ENCODE results near the gene ITGB6. TPM values are rescaled to one million over a fixed set of nuclear protein-coding genes. Genes with fewer than 3 reads are reported as not detected.

Gene ITGB6
- total RNA-seq, 4 donors from 2014 or later: 0.59 to 1.5 TPM; not detected in 2

DNA sequence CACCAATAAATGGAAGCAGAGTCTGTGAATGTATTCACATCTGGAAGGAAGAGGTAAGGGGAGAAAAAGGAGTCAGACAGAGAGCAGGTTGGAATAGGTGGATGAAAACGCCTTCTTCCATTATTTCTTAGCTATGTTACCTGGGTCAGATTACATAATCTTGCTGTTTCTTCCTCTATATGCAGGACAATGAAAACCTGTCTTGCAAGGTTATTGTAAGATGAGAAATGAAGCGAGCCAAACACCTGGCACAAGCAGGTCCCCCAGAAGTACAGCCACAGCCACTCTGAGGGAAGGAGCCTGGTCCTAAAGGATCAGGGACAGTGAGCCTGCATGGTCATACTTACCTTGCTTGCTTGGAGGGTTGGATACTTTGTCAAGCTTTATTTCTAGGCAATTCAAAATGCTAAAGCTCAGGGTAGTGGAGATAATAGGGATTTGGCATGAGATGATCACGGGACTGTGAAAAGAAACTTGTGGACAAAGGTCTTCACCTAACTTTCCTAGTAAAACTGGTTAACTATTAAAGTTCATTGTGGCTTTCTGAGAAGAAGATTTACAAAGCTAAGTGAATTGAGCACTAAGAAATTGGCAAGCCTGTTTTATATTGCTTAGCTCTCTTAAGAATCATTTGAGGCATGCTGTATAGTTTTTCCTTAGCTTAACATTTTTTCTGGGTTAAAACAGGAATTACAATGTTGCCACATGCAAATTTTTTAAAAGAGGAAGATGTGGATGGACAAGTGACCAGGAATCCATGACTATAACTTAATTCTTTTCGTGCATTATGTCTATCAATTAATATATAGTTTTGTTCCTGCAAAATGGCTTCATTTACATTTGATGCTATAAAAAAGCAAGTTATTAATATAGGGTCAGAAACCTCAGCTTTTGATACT, 121.9 kb downstream of the ITGB6 start:
- no peak for DNase-seq
- no peaks in the 10 kb centered on the region for H3K36me3 ChIP-seq
- H3K27me3 ChIP-seq: no peaks in the 10 kb centered on the region
- no peaks in the 10 kb centered on the region for H3K4me1 ChIP-seq
- TF ChIP-seq, protein P1, sequence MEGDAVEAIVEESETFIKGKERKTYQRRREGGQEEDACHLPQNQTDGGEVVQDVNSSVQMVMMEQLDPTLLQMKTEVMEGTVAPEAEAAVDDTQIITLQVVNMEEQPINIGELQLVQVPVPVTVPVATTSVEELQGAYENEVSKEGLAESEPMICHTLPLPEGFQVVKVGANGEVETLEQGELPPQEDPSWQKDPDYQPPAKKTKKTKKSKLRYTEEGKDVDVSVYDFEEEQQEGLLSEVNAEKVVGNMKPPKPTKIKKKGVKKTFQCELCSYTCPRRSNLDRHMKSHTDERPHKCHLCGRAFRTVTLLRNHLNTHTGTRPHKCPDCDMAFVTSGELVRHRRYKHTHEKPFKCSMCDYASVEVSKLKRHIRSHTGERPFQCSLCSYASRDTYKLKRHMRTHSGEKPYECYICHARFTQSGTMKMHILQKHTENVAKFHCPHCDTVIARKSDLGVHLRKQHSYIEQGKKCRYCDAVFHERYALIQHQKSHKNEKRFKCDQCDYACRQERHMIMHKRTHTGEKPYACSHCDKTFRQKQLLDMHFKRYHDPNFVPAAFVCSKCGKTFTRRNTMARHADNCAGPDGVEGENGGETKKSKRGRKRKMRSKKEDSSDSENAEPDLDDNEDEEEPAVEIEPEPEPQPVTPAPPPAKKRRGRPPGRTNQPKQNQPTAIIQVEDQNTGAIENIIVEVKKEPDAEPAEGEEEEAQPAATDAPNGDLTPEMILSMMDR (IDR thresholded peaks at IDR 0.05): no peak
- TF ChIP-seq POLR2A (IDR thresholded peaks at IDR 0.05): no peak
- peaks cover 0 to 8% of the 10 kb centered on the region in 2 donors for H3K9me3 ChIP-seq
- no peak overlapping the region for H3K27ac ChIP-seq
- intact Hi-C loops (cut with DNase I; ENCODE audit: low total_unique reads): no loop called here
- H3K4me3 ChIP-seq: no peak overlapping the region

DNA sequence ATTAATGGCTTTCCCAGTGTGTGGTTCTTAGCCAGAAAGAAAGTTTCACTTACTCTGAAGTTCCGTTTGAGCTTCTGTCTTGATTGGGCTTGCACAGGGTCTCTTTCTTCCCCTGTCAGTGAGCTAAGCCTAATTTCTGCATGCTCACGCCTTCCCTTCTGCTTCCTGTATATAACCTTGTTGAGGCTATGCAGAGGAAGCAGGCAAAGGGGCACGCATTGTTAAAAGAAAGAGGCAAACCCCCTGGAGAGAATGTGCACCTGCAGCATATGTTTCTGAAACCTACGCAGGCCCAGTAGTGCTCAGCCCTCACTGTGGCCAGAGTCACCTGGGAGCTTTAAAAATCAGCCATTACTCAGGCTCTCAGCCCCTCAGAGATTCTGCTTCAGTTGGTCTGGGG, 123.2 kb downstream of the ITGB6 start:
- DNase-seq: no peak
- TF ChIP-seq, protein P1 (IDR thresholded peaks at IDR 0.05): no peak
- TF ChIP-seq POLR2A (IDR thresholded peaks at IDR 0.05): no peak
- Histone ChIP-seq H3K9me3 (peaks cover 0 to 4% of the 10 kb centered on the region in 2 donors), H3K36me3 (no peaks in the 10 kb centered on the region), H3K4me1 (no peaks in the 10 kb centered on the region), H3K4me3 (no peak overlapping the region), H3K27me3 (no peaks in the 10 kb centered on the region), H3K27ac (no peak overlapping the region)
- intact Hi-C loops (cut with DNase I; ENCODE audit: low total_unique reads): no loop called here

DNA sequence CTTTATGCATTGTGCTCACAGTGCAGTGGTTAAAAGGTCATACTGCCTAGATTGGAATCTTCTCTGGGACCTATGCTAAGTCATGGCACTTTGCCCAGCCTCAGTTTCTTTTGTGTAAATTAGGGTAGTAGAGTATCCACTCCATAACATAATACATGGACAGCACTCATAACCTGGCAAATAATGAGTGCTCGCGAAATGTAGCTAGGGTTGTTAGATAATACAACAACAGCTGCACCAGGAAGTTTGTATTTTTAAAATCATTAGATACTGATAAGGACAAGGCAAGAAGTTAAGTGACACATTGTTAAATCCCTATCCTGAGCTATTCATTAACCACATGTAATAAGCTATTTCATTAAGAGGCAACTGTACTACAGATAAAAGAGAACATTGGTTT, 123.8 kb downstream of the ITGB6 start:
- H3K27me3 ChIP-seq: no peaks in the 10 kb centered on the region
- no peak overlapping the region for H3K4me3 ChIP-seq
- intact Hi-C loops (cut with DNase I; ENCODE audit: low total_unique reads): no loop called here
- no peak overlapping the region for H3K27ac ChIP-seq
- DNase-seq: no peak
- H3K36me3 ChIP-seq: no peaks in the 10 kb centered on the region
- TF ChIP-seq POLR2A (IDR thresholded peaks at IDR 0.05): no peak
- TF ChIP-seq, protein P1 (IDR thresholded peaks at IDR 0.05): no peak
- no peaks in the 10 kb centered on the region for H3K4me1 ChIP-seq
- H3K9me3 ChIP-seq: peaks cover 0 to 4% of the 10 kb centered on the region in 2 donors

- Histone ChIP-seq H3K36me3 (no peaks in the 10 kb centered on the region), H3K4me3 (no peak overlapping the region), H3K27me3 (no peaks in the 10 kb centered on the region), H3K9me3 (no peaks in the 10 kb centered on the region), H3K4me1 (no peaks in the 10 kb centered on the region), H3K27ac (no peak overlapping the region)
- no peak for DNase-seq
- intact Hi-C loops (cut with DNase I; ENCODE audit: low total_unique reads): no loop called here
- TF ChIP-seq, protein P1 (IDR thresholded peaks at IDR 0.05): no peak
- TF ChIP-seq POLR2A (IDR thresholded peaks at IDR 0.05): no peak
Observed at GRCh38 chr2:160075171-160075570, 124.9 kb downstream of the ITGB6 start.

DNA sequence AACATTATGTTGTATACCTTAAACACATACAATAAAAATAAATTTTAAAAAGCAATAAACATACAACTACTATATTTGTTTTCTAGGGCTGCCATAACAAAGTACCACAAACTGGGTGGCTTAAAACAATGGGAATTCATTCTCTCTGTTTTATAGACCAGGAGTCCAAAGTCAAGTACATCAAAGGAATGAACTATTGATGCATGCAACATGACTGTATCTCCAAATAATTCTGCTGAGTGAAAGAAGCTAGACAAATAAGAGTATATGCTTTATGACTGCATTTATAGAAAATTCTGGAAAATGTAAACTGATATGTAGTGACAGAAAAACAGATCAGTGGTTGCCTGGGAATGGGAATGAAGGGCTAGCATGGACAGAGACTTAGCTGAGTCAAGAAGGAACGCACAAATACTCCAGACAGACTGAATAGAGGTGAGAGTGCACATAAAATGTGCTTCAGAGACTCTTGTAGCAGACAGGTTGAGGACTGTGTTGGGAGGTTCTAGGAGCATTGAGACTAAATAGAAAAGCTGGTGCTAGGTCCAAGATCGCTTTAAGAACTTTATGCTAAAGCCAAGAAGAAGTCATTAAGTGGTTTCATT, 126.7 kb downstream of the ITGB6 start:
- Histone ChIP-seq H3K4me1 (no peaks in the 10 kb centered on the region), H3K27me3 (no peaks in the 10 kb centered on the region), H3K27ac (no peak overlapping the region), H3K9me3 (no peaks in the 10 kb centered on the region), H3K4me3 (no peak overlapping the region), H3K36me3 (no peaks in the 10 kb centered on the region)
- DNase-seq: no peak
- no peak for TF ChIP-seq POLR2A (IDR thresholded peaks at IDR 0.05)
- TF ChIP-seq, protein P1 (IDR thresholded peaks at IDR 0.05): no peak
- intact Hi-C loops (cut with DNase I; ENCODE audit: low total_unique reads): no loop called here

All from uterus (tissue), 4 donors.